HepG2 (cell line): ENCODE results near the gene MEPCE. TPM values are rescaled to one million over a fixed set of nuclear protein-coding genes. Genes with fewer than 3 reads are reported as not detected.

ENCODE experiments used
- AGO2 ChIP-seq: fragments of 200-400 bp; formaldehyde crosslinking; optimal IDR thresholded peaks from 2 replicates; pipeline ENCODE3; 2017; ENCODE audit warnings: mild to moderate bottlenecking, low read depth, low read length, moderate library complexity
- BHLHE40 ChIP-seq: IDR thresholded peaks from 2 replicates; pipeline ENCODE4 v1.6.1; 2011; ENCODE audit warnings: low read length, improper control_type of control experiment
- DBP ChIP-seq: sonication (generic); formaldehyde crosslinking; IDR thresholded peaks from 2 replicates; pipeline ENCODE4 v1.4.0; 2020; ENCODE audit warnings: missing genetic modification reagents; ENCODE audit errors: not compliant biosample characterization
- ETV6 ChIP-seq: sonication (generic); formaldehyde crosslinking; conservative IDR thresholded peaks from 2 replicates; pipeline ENCODE4 v1.4.0; 2020; ENCODE audit warnings: missing genetic modification reagents
- FOXA1 ChIP-seq, 2 experiments: fragments of 450-650 bp in 1 of 2; sonication (generic) in 1 of 2; formaldehyde crosslinking in 1 of 2; IDR thresholded peaks; 2 replicates each; pipeline versions ENCODE4 v1.4.0 to v1.6.1; 2016 to 2020; ENCODE audit warnings: missing genetic modification reagents in 1 of 2
- FOXA3 ChIP-seq: IDR thresholded peaks from 2 replicates; pipeline ENCODE4 v1.6.1; 2016; ENCODE audit warnings: missing genetic modification reagents, missing compliant biosample characterization
- GATAD2A ChIP-seq: IDR thresholded peaks from 2 replicates; pipeline ENCODE4 v1.6.1; 2016
- HDAC2 ChIP-seq: sonication (generic); formaldehyde crosslinking; IDR thresholded peaks from 2 replicates; pipeline ENCODE4 v1.4.0; 2020; ENCODE audit warnings: missing genetic modification reagents
- HNF4G ChIP-seq, 2 experiments: sonication (generic) in 1 of 2; formaldehyde crosslinking in 1 of 2; IDR thresholded peaks; 2 replicates each; pipeline versions ENCODE4 v1.4.0 to v1.6.1; 2011 to 2020; ENCODE audit warnings: borderline replicate concordance in 2 of 2, low read depth in 2 of 2, mild to moderate bottlenecking in 2 of 2, low read length in 1 of 2, missing genetic modification reagents in 1 of 2, moderate library complexity in 1 of 2
- ISL2 ChIP-seq: sonication (generic); formaldehyde crosslinking; IDR thresholded peaks from 2 replicates; pipeline ENCODE4 v1.5.0; 2020; ENCODE audit warnings: missing genetic modification reagents
- JARID2 ChIP-seq: sonication (generic); formaldehyde crosslinking; IDR thresholded peaks from 2 replicates; pipeline ENCODE4 v1.8.1; 2023; ENCODE audit warnings: missing genetic modification reagents, inconsistent platforms; ENCODE audit not compliant: insufficient replicate concordance
- MAX ChIP-seq: IDR thresholded peaks from 2 replicates; pipeline ENCODE4 v1.6.1; 2012; ENCODE audit warnings: inconsistent platforms
- MBD4 ChIP-seq: IDR thresholded peaks from 2 replicates; pipeline ENCODE4 v1.6.1; 2012; ENCODE audit warnings: low read length, inconsistent platforms, borderline replicate concordance
- MXI1 ChIP-seq: IDR thresholded peaks from 3 replicates; pipeline ENCODE4 v1.6.1; 2012; ENCODE audit warnings: low read depth, low read length, inconsistent platforms, borderline replicate concordance
- PBX3 ChIP-seq: sonication (generic); formaldehyde crosslinking; IDR thresholded peaks from 2 replicates; pipeline ENCODE4 v1.8.1; 2023; ENCODE audit warnings: missing genetic modification reagents, inconsistent platforms, borderline replicate concordance
- PHF21A ChIP-seq: sonication (generic); formaldehyde crosslinking; IDR thresholded peaks from 2 replicates; pipeline ENCODE4 v1.5.0; 2020; ENCODE audit warnings: mild to moderate bottlenecking, missing genetic modification reagents
- SNAPC4 ChIP-seq: sonication (generic); formaldehyde crosslinking; IDR thresholded peaks from 2 replicates; pipeline ENCODE4 v1.4.0; 2020; ENCODE audit warnings: mild to moderate bottlenecking, missing genetic modification reagents
- ZNF446 ChIP-seq: sonication (generic); formaldehyde crosslinking; IDR thresholded peaks from 2 replicates; pipeline ENCODE4 v1.5.0; 2020; ENCODE audit warnings: mild to moderate bottlenecking, missing genetic modification reagents
- ZNF644 ChIP-seq: IDR thresholded peaks from 2 replicates; pipeline ENCODE4 v1.6.1; 2016; ENCODE audit warnings: low read depth
- ZNF749 ChIP-seq: sonication (generic); formaldehyde crosslinking; IDR thresholded peaks from 2 replicates; pipeline ENCODE4 v1.8.0; 2022; ENCODE audit warnings: mild to moderate bottlenecking, missing genetic modification reagents, moderate library complexity, borderline replicate concordance
- polyA plus RNA-seq, 8 experiments: library from polyadenylated mRNA; depleted of rRNA in 3 of 8; stranded (reverse) in 7 of 8; unstranded in 1 of 8; fragments of >200 nt; fragmentation: Illumina TruSeq in 4 of 8; extraction: Trizol in 4 of 8; gene quantifications; 2 replicates each; pipeline versions ENCODE4 v1.2.1 to v1.2.3, GENCODE V29; 2011 to 2016; ENCODE audit warnings: low read depth in 4 of 8, missing spikeins in 1 of 8, mixed read lengths in 1 of 8; ENCODE audit not compliant: insufficient read depth in 1 of 8
- total RNA-seq, 5 experiments: library from RNA; depleted of rRNA; stranded (reverse); fragments of >200 nt; fragmentation: Illumina TruSeq; extraction: Trizol; gene quantifications; 2 replicates each; pipeline ENCODE4 v1.2.3, GENCODE V29; 2016; ENCODE audit warnings: low read depth in 1 of 5

MEPCE gene
- total and polyA plus RNA-seq, 2 of the 13 experiments (the other 11 are each of a cell fraction or from before 2014, with no cell fraction given), result 12.3 to 26.0 TPM

GRCh38 chr7:100444311-100445278, 15.0 kb downstream of the MEPCE start (continued):
- TF ChIP-seq ZNF644 (CRISPR knock-in tag), result peak; percentile 27; the same call in 1 of the 2 replicates
- TF ChIP-seq SNAPC4 (CRISPR knock-in tag), result peak; percentile 40; the same call in 1 of the 2 replicates
- peak; percentile 92 for TF ChIP-seq PHF21A (CRISPR knock-in tag)
- TF ChIP-seq HDAC2, result peak; percentile 89
- peak; percentile 91 for TF ChIP-seq MAX
- TF ChIP-seq PBX3 (CRISPR knock-in tag), result no peak
- peak; percentile 36 for TF ChIP-seq JARID2 (CRISPR knock-in tag)
- TF ChIP-seq BHLHE40, result peak; percentile 99
- no peak for TF ChIP-seq ZNF749 (CRISPR knock-in tag)
- peak; percentile 30; the same call in 1 of the 2 replicates for TF ChIP-seq ISL2
- TF ChIP-seq FOXA1 (IDR thresholded peaks at IDR 0.05), result no peak
- TF ChIP-seq FOXA1 (CRISPR knock-in tag; IDR thresholded peaks at IDR 0.05), result peak; percentile 49
- no peak for TF ChIP-seq AGO2
- TF ChIP-seq GATAD2A (CRISPR knock-in tag), result peak; percentile 84
- TF ChIP-seq MBD4, result no peak
- peak; percentile 68 for TF ChIP-seq FOXA3 (CRISPR knock-in tag)
- TF ChIP-seq DBP (CRISPR knock-in tag), result peak; percentile 8
- peak; percentile 83 for TF ChIP-seq ETV6
- peak; percentile 27; the same call in 1 of the 3 replicates for TF ChIP-seq MXI1
- TF ChIP-seq ZNF446, result no peak
- peak; percentile 89 for TF ChIP-seq HNF4G (IDR thresholded peaks at IDR 0.05; ENCODE audit: borderline replicate concordance, low read depth, low read length)
- peak; percentile 83; the same call in 1 of the 2 replicates for TF ChIP-seq HNF4G (CRISPR knock-in tag; IDR thresholded peaks at IDR 0.05; ENCODE audit: borderline replicate concordance, low read depth)
